ENCODE data around the gene STN1. TPM values are rescaled to one million over a fixed set of nuclear protein-coding genes. Genes with fewer than 3 reads are reported as not detected.

Gene STN1
- total RNA-seq, 4 donors from 2014 or later, result 20.0 to 29.2 (median 27.0) TPM

- Histone ChIP-seq H3K27ac (no peak overlapping the region), H3K4me1 (no peaks in the 10 kb centered on the region), H3K9me3 (no peaks in the 10 kb centered on the region), H3K27me3 (no peaks in the 10 kb centered on the region), H3K4me3 (no peak overlapping the region), H3K36me3 (no peaks in the 10 kb centered on the region)
- intact Hi-C loops (cut with DNase I; ENCODE audit: low total_unique reads), result no loop called here
- DNase-seq, result no peak
- TF ChIP-seq CTCF (IDR thresholded peaks at IDR 0.05) (no peak), POLR2A (IDR thresholded peaks at IDR 0.05) (no peak)
These were observed 41.0 kb upstream of the STN1 start for GRCh38 chr10:103958996-103959395.

- intact Hi-C loops (cut with DNase I; ENCODE audit: low total_unique reads), result no loop called here
- no peak for DNase-seq
- Histone ChIP-seq H3K36me3 (no peaks in the 10 kb centered on the region), H3K4me1 (no peaks in the 10 kb centered on the region), H3K27ac (no peak overlapping the region), H3K27me3 (no peaks in the 10 kb centered on the region), H3K4me3 (no peak overlapping the region), H3K9me3 (no peaks in the 10 kb centered on the region)
- TF ChIP-seq CTCF (IDR thresholded peaks at IDR 0.05) (no peak), POLR2A (IDR thresholded peaks at IDR 0.05) (no peak)
These were observed 36.6 kb upstream of the STN1 start for GRCh38 chr10:103954543-103954942.

GRCh38 chr10:103951942-103952341 lies 34.0 kb upstream of the STN1 start:
- intact Hi-C loops (cut with DNase I; ENCODE audit: low total_unique reads), result no loop called here
- TF ChIP-seq POLR2A (IDR thresholded peaks at IDR 0.05), result no peak
- no peak for TF ChIP-seq CTCF (IDR thresholded peaks at IDR 0.05)
- Histone ChIP-seq H3K9me3 (no peaks in the 10 kb centered on the region), H3K27me3 (no peaks in the 10 kb centered on the region), H3K4me1 (no peaks in the 10 kb centered on the region), H3K27ac (no peak overlapping the region), H3K36me3 (no peaks in the 10 kb centered on the region), H3K4me3 (no peak overlapping the region)
- no peak for DNase-seq

- intact Hi-C loops (cut with DNase I; ENCODE audit: low total_unique reads), result no loop called here
- DNase-seq, result no peak
- Histone ChIP-seq H3K9me3 (no peaks in the 10 kb centered on the region), H3K4me1 (no peaks in the 10 kb centered on the region), H3K27me3 (no peaks in the 10 kb centered on the region), H3K36me3 (no peaks in the 10 kb centered on the region), H3K4me3 (no peak overlapping the region), H3K27ac (no peak overlapping the region)
- TF ChIP-seq POLR2A (IDR thresholded peaks at IDR 0.05), result no peak
- no peak for TF ChIP-seq CTCF (IDR thresholded peaks at IDR 0.05)
These were observed 33.2 kb upstream of the STN1 start for GRCh38 chr10:103951183-103951582.

GRCh38 chr10:103949728-103950127 lies 31.7 kb upstream of the STN1 start:
- TF ChIP-seq POLR2A (IDR thresholded peaks at IDR 0.05) (no peak), CTCF (IDR thresholded peaks at IDR 0.05) (no peak)
- Histone ChIP-seq H3K36me3 (no peaks in the 10 kb centered on the region), H3K27ac (no peak overlapping the region), H3K4me1 (no peaks in the 10 kb centered on the region), H3K9me3 (no peaks in the 10 kb centered on the region), H3K27me3 (no peaks in the 10 kb centered on the region), H3K4me3 (no peak overlapping the region)
- intact Hi-C loops (cut with DNase I; ENCODE audit: low total_unique reads), result no loop called here
- no peak for DNase-seq
